ENCODE measurements around the gene MPV17L2.

MPV17L2 gene

GRCh38 chr19:18159810-18160209 lies 33.2 kb upstream of the MPV17L2 start:
- no peak for DNase-seq (ENCODE audit: low read depth)
- TF ChIP-seq CTCF (IDR thresholded peaks at IDR 0.05; ENCODE audit: low read depth, low read length) (no peak), MAX (IDR thresholded peaks at IDR 0.05; ENCODE audit: low read depth, low read length) (no peak), MYC (IDR thresholded peaks at IDR 0.05; ENCODE audit: low read depth, low read length) (no peak), POLR2A (IDR thresholded peaks at IDR 0.05; ENCODE audit: extremely low read depth, insufficient read length) (no peak)
- no peak overlapping the region for H3K4me3 ChIP-seq (ENCODE audit: low read depth, low read length)

- TF ChIP-seq POLR2A (IDR thresholded peaks at IDR 0.05; ENCODE audit: extremely low read depth, insufficient read length) (no peak), CTCF (IDR thresholded peaks at IDR 0.05; ENCODE audit: low read depth, low read length) (no peak), MYC (IDR thresholded peaks at IDR 0.05; ENCODE audit: low read depth, low read length) (no peak)
- no peak for DNase-seq (ENCODE audit: low read depth)
- H3K4me3 ChIP-seq (ENCODE audit: low read depth, low read length): no peak overlapping the region
These were observed 32.5 kb upstream of the MPV17L2 start for GRCh38 chr19:18160493-18160970.

- H3K4me3 ChIP-seq (ENCODE audit: low read depth, low read length): no peak overlapping the region
- TF ChIP-seq CTCF (IDR thresholded peaks at IDR 0.05; ENCODE audit: low read depth, low read length): no peak
- TF ChIP-seq POLR2A (IDR thresholded peaks at IDR 0.05; ENCODE audit: extremely low read depth, insufficient read length): peak; percentile 48
- peak; percentile 65 for TF ChIP-seq MYC (IDR thresholded peaks at IDR 0.05; ENCODE audit: low read depth, low read length)
- TF ChIP-seq MAX (IDR thresholded peaks at IDR 0.05; ENCODE audit: low read depth, low read length): peak; percentile 45; the same call in 1 of the 2 replicates
- DNase-seq (ENCODE audit: low read depth): peak; percentile 69
These were observed 31.9 kb upstream of the MPV17L2 start for GRCh38 chr19:18160971-18161635.

GRCh38 chr19:18161636-18162002 lies 31.4 kb upstream of the MPV17L2 start:
- no peak for TF ChIP-seq CTCF (IDR thresholded peaks at IDR 0.05; ENCODE audit: low read depth, low read length)
- TF ChIP-seq MAX (IDR thresholded peaks at IDR 0.05; ENCODE audit: low read depth, low read length): no peak
- no peak for TF ChIP-seq POLR2A (IDR thresholded peaks at IDR 0.05; ENCODE audit: extremely low read depth, insufficient read length)
- no peak for TF ChIP-seq MYC (IDR thresholded peaks at IDR 0.05; ENCODE audit: low read depth, low read length)
- no peak for DNase-seq (ENCODE audit: low read depth)
- no peak overlapping the region for H3K4me3 ChIP-seq (ENCODE audit: low read depth, low read length)

GRCh38 chr19:18164072-18164471 lies 28.9 kb upstream of the MPV17L2 start:
- no peak overlapping the region for H3K4me3 ChIP-seq (ENCODE audit: low read depth, low read length)
- no peak for DNase-seq (ENCODE audit: low read depth)
- TF ChIP-seq POLR2A (IDR thresholded peaks at IDR 0.05; ENCODE audit: extremely low read depth, insufficient read length): no peak
- TF ChIP-seq MYC (IDR thresholded peaks at IDR 0.05; ENCODE audit: low read depth, low read length): no peak

GRCh38 chr19:18165794-18166544 lies 27.0 kb upstream of the MPV17L2 start:
- TF ChIP-seq CTCF (IDR thresholded peaks at IDR 0.05; ENCODE audit: low read depth, low read length): no peak
- TF ChIP-seq POLR2A (IDR thresholded peaks at IDR 0.05; ENCODE audit: extremely low read depth, insufficient read length): no peak
- TF ChIP-seq MYC (IDR thresholded peaks at IDR 0.05; ENCODE audit: low read depth, low read length): no peak
- TF ChIP-seq MAX (IDR thresholded peaks at IDR 0.05; ENCODE audit: low read depth, low read length): no peak
- no peak overlapping the region for H3K4me3 ChIP-seq (ENCODE audit: low read depth, low read length)
- no peak for DNase-seq (ENCODE audit: low read depth)

Data from NB4 (cell line).